Uterus (tissue), 2 donors: Measurements from ENCODE around the gene RBM10.

ENCODE experiments used
- POLR2A ChIP-seq, 2 donors: fragments of 450-650 bp; IDR thresholded peaks; one replicate each; pipeline ENCODE4 v1.6.1; 2016; ENCODE audit warnings: antibody characterized with exemption in 2 of 2, mild to moderate bottlenecking in 1 of 2, moderate library complexity in 1 of 2
- TF ChIP-seq, protein P1 (sequence below), 4 experiments: fragments of 200-600 bp in 2 of 4; fragments of 450-650 bp in 2 of 4; sonication (generic) in 2 of 4; IDR thresholded peaks; one replicate each; pipeline ENCODE4 v1.5.1; 2016 to 2019; ENCODE audit warnings: antibody characterized with exemption in 4 of 4, mild to moderate bottlenecking in 2 of 4, moderate library complexity in 1 of 4

DNA sequence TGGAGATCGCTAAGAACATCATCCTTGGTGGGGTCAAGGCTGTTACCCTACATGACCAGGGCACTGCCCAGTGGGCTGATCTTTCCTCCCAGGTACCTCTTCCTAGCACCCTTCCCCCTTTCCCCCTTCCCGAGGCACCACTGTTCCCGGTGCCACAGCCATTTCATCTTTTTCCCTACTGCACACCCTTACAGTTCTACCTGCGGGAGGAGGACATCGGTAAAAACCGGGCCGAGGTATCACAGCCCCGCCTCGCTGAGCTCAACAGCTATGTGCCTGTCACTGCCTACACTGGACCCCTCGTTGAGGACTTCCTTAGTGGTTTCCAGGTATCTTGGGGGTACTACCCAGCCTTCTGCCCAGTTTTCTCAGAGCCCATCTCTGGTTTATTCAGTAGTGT, 54.3 kb downstream of the RBM10 start:
- TF ChIP-seq, protein P1, sequence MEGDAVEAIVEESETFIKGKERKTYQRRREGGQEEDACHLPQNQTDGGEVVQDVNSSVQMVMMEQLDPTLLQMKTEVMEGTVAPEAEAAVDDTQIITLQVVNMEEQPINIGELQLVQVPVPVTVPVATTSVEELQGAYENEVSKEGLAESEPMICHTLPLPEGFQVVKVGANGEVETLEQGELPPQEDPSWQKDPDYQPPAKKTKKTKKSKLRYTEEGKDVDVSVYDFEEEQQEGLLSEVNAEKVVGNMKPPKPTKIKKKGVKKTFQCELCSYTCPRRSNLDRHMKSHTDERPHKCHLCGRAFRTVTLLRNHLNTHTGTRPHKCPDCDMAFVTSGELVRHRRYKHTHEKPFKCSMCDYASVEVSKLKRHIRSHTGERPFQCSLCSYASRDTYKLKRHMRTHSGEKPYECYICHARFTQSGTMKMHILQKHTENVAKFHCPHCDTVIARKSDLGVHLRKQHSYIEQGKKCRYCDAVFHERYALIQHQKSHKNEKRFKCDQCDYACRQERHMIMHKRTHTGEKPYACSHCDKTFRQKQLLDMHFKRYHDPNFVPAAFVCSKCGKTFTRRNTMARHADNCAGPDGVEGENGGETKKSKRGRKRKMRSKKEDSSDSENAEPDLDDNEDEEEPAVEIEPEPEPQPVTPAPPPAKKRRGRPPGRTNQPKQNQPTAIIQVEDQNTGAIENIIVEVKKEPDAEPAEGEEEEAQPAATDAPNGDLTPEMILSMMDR (IDR thresholded peaks at IDR 0.05) = no peak
- TF ChIP-seq POLR2A (IDR thresholded peaks at IDR 0.05) = no peak
